ENCODE results near the gene ZNF18.
A peak's percentile ranks its signal among the peaks of the same experiment; 100 is the strongest.

ZNF18 gene, protein sequence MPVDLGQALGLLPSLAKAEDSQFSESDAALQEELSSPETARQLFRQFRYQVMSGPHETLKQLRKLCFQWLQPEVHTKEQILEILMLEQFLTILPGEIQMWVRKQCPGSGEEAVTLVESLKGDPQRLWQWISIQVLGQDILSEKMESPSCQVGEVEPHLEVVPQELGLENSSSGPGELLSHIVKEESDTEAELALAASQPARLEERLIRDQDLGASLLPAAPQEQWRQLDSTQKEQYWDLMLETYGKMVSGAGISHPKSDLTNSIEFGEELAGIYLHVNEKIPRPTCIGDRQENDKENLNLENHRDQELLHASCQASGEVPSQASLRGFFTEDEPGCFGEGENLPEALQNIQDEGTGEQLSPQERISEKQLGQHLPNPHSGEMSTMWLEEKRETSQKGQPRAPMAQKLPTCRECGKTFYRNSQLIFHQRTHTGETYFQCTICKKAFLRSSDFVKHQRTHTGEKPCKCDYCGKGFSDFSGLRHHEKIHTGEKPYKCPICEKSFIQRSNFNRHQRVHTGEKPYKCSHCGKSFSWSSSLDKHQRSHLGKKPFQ

DNA sequence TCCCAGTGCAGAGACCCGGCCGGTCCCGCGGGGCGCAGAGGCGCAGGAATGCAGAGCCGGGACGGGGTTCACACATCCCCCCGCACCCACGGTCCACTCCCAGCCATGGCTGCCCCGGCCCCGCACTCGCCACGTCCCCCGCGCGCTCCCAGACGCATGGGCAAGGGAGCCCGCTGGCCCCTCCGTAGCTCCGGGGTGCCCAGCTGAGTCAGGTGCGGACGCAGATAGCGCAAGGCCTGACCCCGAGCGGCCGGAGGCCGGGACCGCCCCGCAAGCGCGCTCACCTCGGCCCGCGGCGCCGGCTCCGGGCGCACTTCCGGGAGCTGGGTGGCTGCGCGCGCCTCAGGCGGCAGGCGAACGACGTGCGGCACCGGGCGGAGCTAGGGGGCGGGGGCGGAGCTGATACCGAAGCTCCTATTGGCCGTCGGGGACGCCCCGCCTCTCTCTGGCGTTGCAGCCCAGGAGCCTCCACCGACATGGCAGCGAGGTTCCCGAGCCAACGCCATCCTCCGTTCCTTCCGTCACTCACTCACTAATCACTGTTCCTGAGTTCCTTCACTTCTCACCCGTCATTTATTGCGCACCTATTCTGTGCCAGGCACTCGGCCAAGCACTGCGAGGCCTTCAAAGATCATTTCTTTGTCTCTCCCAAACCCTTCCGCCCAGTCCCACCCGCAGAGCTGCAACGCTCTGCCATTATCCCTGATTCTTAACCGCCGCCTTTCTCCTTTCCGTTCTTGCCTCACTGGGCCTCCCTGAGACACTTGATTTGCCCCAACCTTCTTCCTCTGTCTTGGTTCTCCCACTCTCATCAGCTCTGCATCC is at the start of gene ZNF18:
Gene ZNF18 (minus strand): TSS at position 329 of the 825 bp plus-strand sequence. CDS start 4,646 bp downstream, outside the sequence.
- Histone ChIP-seq H3K36me3 (ENCODE audit: insufficient read depth, low read length) (no peaks in the 10 kb centered on the region), H3K27ac (ENCODE audit: low read depth, low read length) (peak within 1 kb of the TSS; percentile 55), H3K27me3 (ENCODE audit: insufficient read depth, low read length) (no peaks in the 10 kb centered on the region), H2AFZ (ENCODE audit: low read length, unreplicated experiment) (peak within 1 kb of the TSS; percentile 99), H3K79me2 (ENCODE audit: control insufficient read depth, insufficient read depth, low read length, unreplicated experiment) (peaks cover 4% of the 10 kb centered on the region), H3K4me1 (ENCODE audit: control insufficient read depth, insufficient read depth, low read length, unreplicated experiment) (no peaks in the 10 kb centered on the region), H3K4me3 (ENCODE audit: low read depth, low read length) (peak within 1 kb of the TSS; percentile 82)

DNA sequence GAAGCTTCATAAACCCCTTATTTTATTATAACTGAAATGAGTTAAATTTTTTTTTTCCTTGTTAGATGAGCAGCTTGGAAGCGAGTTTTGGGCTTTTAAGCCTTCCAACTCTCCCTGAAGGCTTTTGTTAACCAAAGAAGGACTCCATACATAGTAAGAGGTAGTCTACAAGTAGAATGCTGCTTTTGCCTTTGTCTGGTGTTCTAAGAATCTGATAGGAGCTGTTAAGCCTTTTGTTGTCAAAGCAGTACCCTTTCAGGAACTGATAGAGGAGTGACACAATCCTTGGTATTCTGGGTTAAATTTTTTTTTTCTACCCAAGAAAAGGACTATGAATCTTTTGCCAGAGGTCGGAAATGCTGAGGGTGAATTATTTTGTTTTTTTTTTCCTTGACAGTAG is 49.5 kb upstream of the ZNF18 start:
- no peak overlapping the region for H3K4me3 ChIP-seq (ENCODE audit: low read depth, low read length)
- H3K4me1 ChIP-seq (ENCODE audit: control insufficient read depth, insufficient read depth, low read length, unreplicated experiment): peaks cover 19% of the 10 kb centered on the region

DNA sequence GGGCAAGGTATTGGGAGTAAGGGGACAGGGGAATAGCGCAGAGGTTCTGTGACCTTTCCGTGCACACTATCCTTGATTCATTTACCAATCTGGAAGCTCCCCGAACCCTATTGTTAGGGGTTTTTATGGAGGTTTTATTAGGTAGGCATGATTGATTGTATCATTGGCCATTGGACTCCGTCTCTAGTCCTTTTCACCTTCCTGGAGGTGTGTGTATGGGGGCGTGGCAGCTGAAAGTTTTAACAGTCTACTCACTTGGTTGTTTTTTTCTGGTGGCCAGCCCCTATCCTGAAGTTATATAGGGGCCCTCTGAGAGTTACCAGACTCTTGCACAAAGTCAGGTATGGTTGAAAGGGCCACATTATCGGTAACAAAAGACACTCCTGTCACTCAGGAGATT is 46.4 kb upstream of the ZNF18 start:
- no peak overlapping the region for H2AFZ ChIP-seq (ENCODE audit: low read length, unreplicated experiment)
- peaks cover 36% of the 10 kb centered on the region for H3K4me1 ChIP-seq (ENCODE audit: control insufficient read depth, insufficient read depth, low read length, unreplicated experiment)
- no peaks in the 10 kb centered on the region for H3K36me3 ChIP-seq (ENCODE audit: insufficient read depth, low read length)
- H3K4me3 ChIP-seq (ENCODE audit: low read depth, low read length): no peak overlapping the region
- H3K27ac ChIP-seq (ENCODE audit: low read depth, low read length): no peak overlapping the region
- H3K79me2 ChIP-seq (ENCODE audit: control insufficient read depth, insufficient read depth, low read length, unreplicated experiment): peaks cover 79% of the 10 kb centered on the region
- H3K27me3 ChIP-seq (ENCODE audit: insufficient read depth, low read length): no peaks in the 10 kb centered on the region

More for the DNA sequence above, 49.5 kb upstream of the ZNF18 start:
- no peak overlapping the region for H2AFZ ChIP-seq (ENCODE audit: low read length, unreplicated experiment)
- no peaks in the 10 kb centered on the region for H3K36me3 ChIP-seq (ENCODE audit: insufficient read depth, low read length)
- H3K79me2 ChIP-seq (ENCODE audit: control insufficient read depth, insufficient read depth, low read length, unreplicated experiment): peaks cover 85% of the 10 kb centered on the region
- H3K27me3 ChIP-seq (ENCODE audit: insufficient read depth, low read length): no peaks in the 10 kb centered on the region
- no peak overlapping the region for H3K27ac ChIP-seq (ENCODE audit: low read depth, low read length)

DNA sequence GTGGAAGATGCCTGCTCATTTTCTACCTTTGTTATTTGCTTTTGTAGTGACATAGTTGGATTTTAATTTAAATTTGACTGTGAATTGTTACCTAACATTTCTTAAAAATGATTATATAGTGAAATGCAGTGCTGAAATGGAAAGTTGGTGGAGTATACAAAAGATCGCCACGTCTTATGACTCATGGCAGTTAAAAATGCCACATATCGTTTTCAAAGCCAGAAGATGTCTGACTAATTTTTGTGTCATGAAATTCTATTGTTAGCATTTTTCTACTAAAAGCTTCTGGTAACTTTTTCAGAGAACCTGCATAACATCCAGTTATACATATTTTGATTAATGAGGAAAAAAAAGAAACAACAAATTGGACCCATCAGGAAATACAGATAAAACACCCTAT is 44.0 kb upstream of the ZNF18 start:
- H3K27ac ChIP-seq (ENCODE audit: low read depth, low read length): peak overlapping the region; percentile 57
- H2AFZ ChIP-seq (ENCODE audit: low read length, unreplicated experiment): no peak overlapping the region
- peaks cover 18% of the 10 kb centered on the region for H3K4me1 ChIP-seq (ENCODE audit: control insufficient read depth, insufficient read depth, low read length, unreplicated experiment)
- peak overlapping the region; percentile 20 for H3K4me3 ChIP-seq (ENCODE audit: low read depth, low read length)
- no peaks in the 10 kb centered on the region for H3K36me3 ChIP-seq (ENCODE audit: insufficient read depth, low read length)
- peaks cover 76% of the 10 kb centered on the region for H3K79me2 ChIP-seq (ENCODE audit: control insufficient read depth, insufficient read depth, low read length, unreplicated experiment)
- H3K27me3 ChIP-seq (ENCODE audit: insufficient read depth, low read length): no peaks in the 10 kb centered on the region

DNA sequence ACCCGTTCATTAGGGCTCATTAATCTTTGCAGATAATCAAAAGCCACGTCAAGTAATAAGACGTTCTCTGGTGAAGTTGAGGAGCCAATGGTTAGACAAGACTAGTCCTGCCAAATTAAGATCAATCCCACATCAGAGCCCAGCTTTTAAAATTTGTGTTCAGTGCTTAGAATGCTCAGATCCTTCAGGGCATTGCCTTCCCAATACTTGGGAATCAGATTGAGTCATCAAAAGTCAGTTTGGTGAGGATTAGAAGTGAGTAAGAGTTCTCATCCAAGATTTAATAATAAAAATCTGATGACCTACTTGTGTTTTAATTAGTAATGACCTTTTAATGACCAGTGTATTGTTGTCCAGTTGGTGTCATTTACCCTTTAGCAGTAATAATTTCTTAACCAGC is 43.2 kb upstream of the ZNF18 start:
- H2AFZ ChIP-seq (ENCODE audit: low read length, unreplicated experiment): no peak overlapping the region
- H3K27ac ChIP-seq (ENCODE audit: low read depth, low read length): peak overlapping the region; percentile 57
- H3K79me2 ChIP-seq (ENCODE audit: control insufficient read depth, insufficient read depth, low read length, unreplicated experiment): peaks cover 69% of the 10 kb centered on the region
- H3K4me1 ChIP-seq (ENCODE audit: control insufficient read depth, insufficient read depth, low read length, unreplicated experiment): peaks cover 17% of the 10 kb centered on the region
- H3K36me3 ChIP-seq (ENCODE audit: insufficient read depth, low read length): no peaks in the 10 kb centered on the region
- peak overlapping the region; percentile 20; the same call in 1 of the 2 replicates for H3K4me3 ChIP-seq (ENCODE audit: low read depth, low read length)
- no peaks in the 10 kb centered on the region for H3K27me3 ChIP-seq (ENCODE audit: insufficient read depth, low read length)

DNA sequence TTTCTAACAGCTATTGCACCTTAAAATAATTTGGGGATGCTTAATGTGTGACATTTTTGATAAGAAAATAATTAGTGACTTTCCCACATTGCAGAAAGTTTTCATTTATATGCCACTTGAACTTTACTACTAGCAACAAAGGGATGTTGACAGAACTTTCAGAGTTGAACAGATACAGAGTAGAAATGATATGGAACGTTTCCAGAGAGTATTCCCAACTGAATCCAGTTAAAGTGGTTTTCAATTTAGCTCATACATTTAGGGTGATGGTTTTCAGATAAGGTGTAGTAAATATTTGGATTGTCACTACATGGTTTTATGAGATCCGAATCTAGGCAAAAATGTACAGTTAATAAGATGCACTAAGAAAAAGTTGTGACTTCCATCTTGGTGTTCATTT is 40.7 kb upstream of the ZNF18 start:
- peaks cover 17% of the 10 kb centered on the region for H3K4me1 ChIP-seq (ENCODE audit: control insufficient read depth, insufficient read depth, low read length, unreplicated experiment)
- H3K27ac ChIP-seq (ENCODE audit: low read depth, low read length): no peak overlapping the region
- H3K27me3 ChIP-seq (ENCODE audit: insufficient read depth, low read length): no peaks in the 10 kb centered on the region
- no peak overlapping the region for H2AFZ ChIP-seq (ENCODE audit: low read length, unreplicated experiment)
- H3K79me2 ChIP-seq (ENCODE audit: control insufficient read depth, insufficient read depth, low read length, unreplicated experiment): peaks cover 61% of the 10 kb centered on the region
- H3K4me3 ChIP-seq (ENCODE audit: low read depth, low read length): no peak overlapping the region
- H3K36me3 ChIP-seq (ENCODE audit: insufficient read depth, low read length): no peaks in the 10 kb centered on the region

DNA sequence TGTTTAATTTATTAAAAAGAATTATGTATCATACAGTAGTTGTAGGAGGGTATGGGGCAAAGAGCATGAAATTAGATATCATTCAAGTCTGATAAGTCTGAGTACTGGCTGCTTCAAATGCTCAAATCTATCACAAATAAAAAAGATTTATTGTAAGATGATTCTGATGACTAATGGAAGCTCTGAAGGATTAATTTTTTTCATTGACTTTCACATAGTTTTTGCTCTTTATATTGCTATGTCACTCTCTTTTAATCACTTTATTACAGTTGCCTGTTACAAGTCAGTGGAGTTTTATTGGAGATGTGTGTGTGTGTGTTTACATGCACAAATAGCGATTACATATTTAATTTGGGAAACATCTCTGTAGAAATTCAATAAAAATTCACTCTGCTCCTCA is 38.4 kb upstream of the ZNF18 start:
- Histone ChIP-seq H3K36me3 (ENCODE audit: insufficient read depth, low read length) (no peaks in the 10 kb centered on the region), H3K79me2 (ENCODE audit: control insufficient read depth, insufficient read depth, low read length, unreplicated experiment) (peaks cover 65% of the 10 kb centered on the region), H3K27me3 (ENCODE audit: insufficient read depth, low read length) (no peaks in the 10 kb centered on the region), H3K4me1 (ENCODE audit: control insufficient read depth, insufficient read depth, low read length, unreplicated experiment) (peaks cover 8% of the 10 kb centered on the region), H3K4me3 (ENCODE audit: low read depth, low read length) (no peak overlapping the region), H3K27ac (ENCODE audit: low read depth, low read length) (no peak overlapping the region), H2AFZ (ENCODE audit: low read length, unreplicated experiment) (no peak overlapping the region)

DNA sequence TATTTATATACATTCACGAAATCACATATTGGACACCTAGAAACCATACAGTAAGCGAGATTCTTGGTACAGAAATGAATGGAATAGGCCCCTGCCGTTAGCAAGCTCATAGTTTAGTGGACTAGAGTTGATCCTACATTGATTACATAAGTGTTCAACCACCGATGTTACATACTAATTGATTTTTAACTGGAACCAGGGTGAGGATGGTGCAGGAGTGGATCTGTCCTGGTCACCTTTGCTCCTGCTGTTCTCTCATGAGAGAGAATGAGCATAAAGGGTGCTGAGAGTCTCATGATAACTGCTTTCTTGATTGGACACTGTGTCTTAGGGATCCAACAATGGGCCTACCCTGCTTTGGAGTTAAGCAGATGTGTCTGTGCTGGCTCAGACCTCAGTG is 37.3 kb upstream of the ZNF18 start:
- H3K36me3 ChIP-seq (ENCODE audit: insufficient read depth, low read length): no peaks in the 10 kb centered on the region
- H3K4me1 ChIP-seq (ENCODE audit: control insufficient read depth, insufficient read depth, low read length, unreplicated experiment): no peaks in the 10 kb centered on the region
- no peak overlapping the region for H3K4me3 ChIP-seq (ENCODE audit: low read depth, low read length)
- H3K27me3 ChIP-seq (ENCODE audit: insufficient read depth, low read length): no peaks in the 10 kb centered on the region
- no peak overlapping the region for H3K27ac ChIP-seq (ENCODE audit: low read depth, low read length)
- peaks cover 62% of the 10 kb centered on the region for H3K79me2 ChIP-seq (ENCODE audit: control insufficient read depth, insufficient read depth, low read length, unreplicated experiment)
- no peak overlapping the region for H2AFZ ChIP-seq (ENCODE audit: low read length, unreplicated experiment)

DNA sequence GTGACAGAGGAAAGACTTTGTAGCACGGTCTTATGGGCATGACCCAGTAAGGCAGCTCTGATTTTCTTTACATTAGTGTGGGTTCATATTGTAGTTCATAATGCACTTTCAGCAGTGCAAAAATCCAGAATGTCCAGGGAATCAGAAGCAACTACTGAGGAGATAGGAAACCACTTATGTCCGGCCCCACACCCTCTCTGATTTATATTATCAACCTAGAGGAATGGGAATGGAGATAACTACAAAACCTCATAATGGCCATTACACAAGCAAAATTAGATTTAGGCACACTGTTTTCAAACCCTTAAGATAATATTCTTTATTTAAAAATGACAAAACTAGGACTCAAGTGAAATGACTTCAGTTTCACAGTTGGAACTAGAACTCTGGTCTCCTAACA is 31.3 kb upstream of the ZNF18 start:
- peaks cover 24% of the 10 kb centered on the region for H3K4me1 ChIP-seq (ENCODE audit: control insufficient read depth, insufficient read depth, low read length, unreplicated experiment)
- H2AFZ ChIP-seq (ENCODE audit: low read length, unreplicated experiment): no peak overlapping the region
- H3K4me3 ChIP-seq (ENCODE audit: low read depth, low read length): no peak overlapping the region
- no peaks in the 10 kb centered on the region for H3K27me3 ChIP-seq (ENCODE audit: insufficient read depth, low read length)
- H3K27ac ChIP-seq (ENCODE audit: low read depth, low read length): no peak overlapping the region
- H3K36me3 ChIP-seq (ENCODE audit: insufficient read depth, low read length): 0 out of 2 replicates have a peak, but pooled peaks cover 5% of the 10 kb centered on the region
- peaks cover 79% of the 10 kb centered on the region for H3K79me2 ChIP-seq (ENCODE audit: control insufficient read depth, insufficient read depth, low read length, unreplicated experiment)

DNA sequence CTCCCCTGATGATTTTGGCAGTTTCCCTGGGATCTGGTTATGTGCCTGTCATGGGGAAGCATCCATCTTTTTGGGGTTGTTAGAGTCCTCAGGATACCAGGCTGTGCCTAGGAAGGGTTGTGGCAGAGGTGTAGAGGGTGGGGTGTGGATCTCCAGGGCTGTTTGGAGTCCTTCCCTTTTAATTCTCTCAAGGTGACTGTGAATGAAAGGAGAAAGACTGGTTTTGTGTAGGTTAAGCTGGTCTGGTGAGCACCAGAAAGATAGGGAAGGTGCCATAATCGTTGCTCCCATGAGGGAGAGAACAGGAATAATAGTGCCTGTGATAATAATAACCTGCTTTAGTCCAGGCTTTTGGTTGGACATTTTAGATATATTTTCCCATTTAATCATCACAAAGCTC is 30.4 kb upstream of the ZNF18 start:
- 0 out of 2 replicates have a peak, but pooled peaks cover 5% of the 10 kb centered on the region for H3K36me3 ChIP-seq (ENCODE audit: insufficient read depth, low read length)
- H3K4me1 ChIP-seq (ENCODE audit: control insufficient read depth, insufficient read depth, low read length, unreplicated experiment): peaks cover 33% of the 10 kb centered on the region
- no peak overlapping the region for H2AFZ ChIP-seq (ENCODE audit: low read length, unreplicated experiment)
- peaks cover 85% of the 10 kb centered on the region for H3K79me2 ChIP-seq (ENCODE audit: control insufficient read depth, insufficient read depth, low read length, unreplicated experiment)
- no peak overlapping the region for H3K27ac ChIP-seq (ENCODE audit: low read depth, low read length)
- H3K4me3 ChIP-seq (ENCODE audit: low read depth, low read length): no peak overlapping the region
- no peaks in the 10 kb centered on the region for H3K27me3 ChIP-seq (ENCODE audit: insufficient read depth, low read length)
